HEK293 (cell line): ENCODE data around the gene TRIM3.

Source experiments
- CTCF ChIP-seq: fragments of 450-650 bp; formaldehyde crosslinking; IDR thresholded peaks from 2 replicates; pipeline ENCODE4 v1.5.1; 2016; ENCODE audit warnings: missing biosample characterization, missing genetic modification characterization
- ZBTB44 ChIP-seq: fragments of 450-650 bp; IDR thresholded peaks from 2 replicates; pipeline ENCODE4 v1.5.1; 2018; ENCODE audit warnings: missing biosample characterization, mild to moderate bottlenecking, missing genetic modification characterization

- TF ChIP-seq CTCF (tag by site-specific recombination), result no peak
- TF ChIP-seq ZBTB44, result no peak
These were observed 28.6 kb upstream of the TRIM3 start for GRCh38 chr11:6502382-6502781.
